ENCODE measurements around the gene LUC7L. TPM values are rescaled to one million over a fixed set of nuclear protein-coding genes. Genes with fewer than 3 reads are reported as not detected.

LUC7L gene
- total RNA-seq, 1 donor from 2014 or later = 83.0 TPM

- H3K9me3 Mint-ChIP-seq = no peaks in the 10 kb centered on the region
- H3K27ac Mint-ChIP-seq = no peak overlapping the region
- peaks cover 21% of the 10 kb centered on the region for H3K27me3 Mint-ChIP-seq (ENCODE audit: insufficient read depth)
- no peak overlapping the region for H3K4me3 Mint-ChIP-seq
- intact Hi-C loops (cut with micrococcal nuclease) = no loop called here
- H3K4me1 Mint-ChIP-seq (ENCODE audit: low read depth) = no peaks in the 10 kb centered on the region
- DNase-seq (ENCODE audit: low spot score) = no peak
- no peaks in the 10 kb centered on the region for H3K36me3 Mint-ChIP-seq (ENCODE audit: low read depth)
These were observed 84.4 kb downstream of the LUC7L start for GRCh38 chr16:144797-145252.

- Mint-ChIP-seq H3K27ac (no peak overlapping the region), H3K4me1 (ENCODE audit: low read depth) (no peaks in the 10 kb centered on the region), H3K36me3 (ENCODE audit: low read depth) (no peaks in the 10 kb centered on the region), H3K4me3 (no peak overlapping the region), H3K9me3 (no peaks in the 10 kb centered on the region), H3K27me3 (ENCODE audit: insufficient read depth) (peaks cover 13% of the 10 kb centered on the region)
- no peak for DNase-seq (ENCODE audit: low spot score)
- intact Hi-C loops (cut with micrococcal nuclease) = no loop called here
These were observed 85.8 kb downstream of the LUC7L start for GRCh38 chr16:143456-143855.

- Mint-ChIP-seq H3K27me3 (ENCODE audit: insufficient read depth) (peaks cover 13% of the 10 kb centered on the region), H3K27ac (no peak overlapping the region), H3K4me1 (ENCODE audit: low read depth) (no peaks in the 10 kb centered on the region), H3K4me3 (no peak overlapping the region), H3K9me3 (no peaks in the 10 kb centered on the region), H3K36me3 (ENCODE audit: low read depth) (no peaks in the 10 kb centered on the region)
- no peak for DNase-seq (ENCODE audit: low spot score)
- intact Hi-C loops (cut with micrococcal nuclease) = no loop called here
These were observed 86.2 kb downstream of the LUC7L start for GRCh38 chr16:143047-143446.

GRCh38 chr16:142405-142967 is 86.8 kb downstream of the LUC7L start:
- no peaks in the 10 kb centered on the region for H3K4me1 Mint-ChIP-seq (ENCODE audit: low read depth)
- H3K9me3 Mint-ChIP-seq = no peaks in the 10 kb centered on the region
- no peak for DNase-seq (ENCODE audit: low spot score)
- intact Hi-C loops (cut with micrococcal nuclease) = no loop called here
- H3K27me3 Mint-ChIP-seq (ENCODE audit: insufficient read depth) = peaks cover 13% of the 10 kb centered on the region
- no peak overlapping the region for H3K27ac Mint-ChIP-seq
- H3K4me3 Mint-ChIP-seq = no peak overlapping the region
- H3K36me3 Mint-ChIP-seq (ENCODE audit: low read depth) = no peaks in the 10 kb centered on the region

- H3K27ac Mint-ChIP-seq = no peak overlapping the region
- peaks cover 4% of the 10 kb centered on the region for H3K4me1 Mint-ChIP-seq (ENCODE audit: low read depth)
- peak overlapping the region; percentile 77 for H3K4me3 Mint-ChIP-seq
- no peak for DNase-seq (ENCODE audit: low spot score)
- H3K9me3 Mint-ChIP-seq = no peaks in the 10 kb centered on the region
- intact Hi-C loops (cut with micrococcal nuclease) = loop anchor here (2.0 kb wide), 1 partner anchor 14 kb away; no protein-coding TSS in a partner anchor
- peaks cover 4% of the 10 kb centered on the region for H3K36me3 Mint-ChIP-seq (ENCODE audit: low read depth)
- H3K27me3 Mint-ChIP-seq (ENCODE audit: insufficient read depth) = peaks cover 9% of the 10 kb centered on the region
These were observed 88.9 kb downstream of the LUC7L start for GRCh38 chr16:140175-140857.

Other genes starting within 250 kb of the LUC7L start
- gene POLR3K, start 175.8 kb downstream of the LUC7L start, total RNA-seq = 90.6 and 91.3 TPM in 2 replicates
- 98.9 and 101 TPM in 2 replicates for gene SNRNP25, start 175.6 kb downstream of the LUC7L start, total RNA-seq
- 0.52 and 0.96 TPM in 2 replicates for gene RHBDF1, start 156.8 kb downstream of the LUC7L start, total RNA-seq
- 73.9 and 77.5 TPM in 2 replicates for gene MPG, start 151.2 kb downstream of the LUC7L start, total RNA-seq
- gene NPRL3, start 90.8 kb downstream of the LUC7L start, total RNA-seq = 51.5 and 51.8 TPM in 2 replicates
- not detected in 2 replicates for gene HBZ, start 76.8 kb downstream of the LUC7L start, total RNA-seq
- gene HBM, start 63.5 kb downstream of the LUC7L start, total RNA-seq = not detected in 2 replicates
- 0.57 and 0.59 TPM in 2 replicates for gene HBA2, start 56.6 kb downstream of the LUC7L start, total RNA-seq
- gene HBA1, start 52.8 kb downstream of the LUC7L start, total RNA-seq = not detected in 2 replicates
- gene HBQ1, start 49.0 kb downstream of the LUC7L start, total RNA-seq = 0.54 and 0.88 TPM in 2 replicates
- 18.0 and 21.2 TPM in 2 replicates for gene FAM234A, start 5.4 kb upstream of the LUC7L start, total RNA-seq
- gene RGS11, start 46.5 kb upstream of the LUC7L start, total RNA-seq = 0.18 and 0.29 TPM in 2 replicates
- gene ARHGDIG, start 51.1 kb upstream of the LUC7L start, total RNA-seq = not detected in 2 replicates
- not detected in 2 replicates for gene PDIA2, start 53.7 kb upstream of the LUC7L start, total RNA-seq
- gene AXIN1, start 123.3 kb upstream of the LUC7L start, total RNA-seq = 28.1 and 30.3 TPM in 2 replicates
- 110 and 115 TPM in 2 replicates for gene MRPL28, start 141.1 kb upstream of the LUC7L start, total RNA-seq
- 35.7 and 36.3 TPM in 2 replicates for gene PGAP6, start 152.5 kb upstream of the LUC7L start, total RNA-seq
- gene NME4, start 167.8 kb upstream of the LUC7L start, total RNA-seq = 57.2 and 58.7 TPM in 2 replicates
- 18.0 and 20.1 TPM in 2 replicates for gene DECR2, start 172.4 kb upstream of the LUC7L start, total RNA-seq
- gene RAB11FIP3, start 196.2 kb upstream of the LUC7L start, total RNA-seq = 41.4 and 47.5 TPM in 2 replicates